HG03159 (cell line): Measurements from ENCODE around the gene QSOX1.
A peak's percentile ranks its signal among the peaks of the same experiment; 100 is the strongest.

Experiments used
- ATAC-seq: cut with Tn5 transposase; IDR thresholded peaks from one replicate; pipeline ENCODE4 v1.9.1; 2021; ENCODE audit warnings: mild to moderate bottlenecking, moderate library complexity; ENCODE audit not compliant: unreplicated experiment

The QSOX1 gene

GRCh38 chr1:180150982-180151381 is 3.7 kb upstream of the QSOX1 start:
- no peak for ATAC-seq

- no peak for ATAC-seq
Measured at GRCh38 chr1:180151508-180151907, 3.2 kb upstream of the QSOX1 start.

GRCh38 chr1:180152588-180152987 is 2.1 kb upstream of the QSOX1 start:
- ATAC-seq: no peak

- no peak for ATAC-seq
Measured at GRCh38 chr1:180153032-180153431, 1.6 kb upstream of the QSOX1 start.

GRCh38 chr1:180154003-180154324 is 705 bp upstream of the QSOX1 start:
- no peak for ATAC-seq

GRCh38 chr1:180155182-180155682 is 563 bp downstream of the QSOX1 start:
- ATAC-seq: peak; percentile 9

GRCh38 chr1:180156201-180156600 is 1.5 kb downstream of the QSOX1 start:
- no peak for ATAC-seq

GRCh38 chr1:180156631-180157091 is 2.0 kb downstream of the QSOX1 start:
- no peak for ATAC-seq

GRCh38 chr1:180157108-180157507 is 2.4 kb downstream of the QSOX1 start:
- ATAC-seq: no peak

GRCh38 chr1:180157576-180158057 is 2.9 kb downstream of the QSOX1 start:
- no peak for ATAC-seq

GRCh38 chr1:180158149-180159147 is 3.8 kb downstream of the QSOX1 start:
- no peak for ATAC-seq

GRCh38 chr1:180160357-180160756 is 5.7 kb downstream of the QSOX1 start:
- no peak for ATAC-seq

GRCh38 chr1:180163041-180163440 is 8.4 kb downstream of the QSOX1 start:
- ATAC-seq: no peak

GRCh38 chr1:180165096-180165495 is 10.4 kb downstream of the QSOX1 start:
- ATAC-seq: no peak

- ATAC-seq: no peak
Measured at GRCh38 chr1:180165509-180166435, 11.1 kb downstream of the QSOX1 start.

GRCh38 chr1:180166436-180166800 is 11.7 kb downstream of the QSOX1 start:
- ATAC-seq: no peak

GRCh38 chr1:180167021-180167701 is 12.5 kb downstream of the QSOX1 start:
- no peak for ATAC-seq

GRCh38 chr1:180167721-180168467 is 13.2 kb downstream of the QSOX1 start:
- ATAC-seq: no peak

- ATAC-seq: peak; percentile 92
Measured at GRCh38 chr1:180168786-180169639, 14.3 kb downstream of the QSOX1 start.
